GM23338 (cell line): Measurements from ENCODE around the gene OR2F1. TPM values are rescaled to one million over a fixed set of nuclear protein-coding genes. Genes with fewer than 3 reads are reported as not detected.

Experiments used
- ATAC-seq: fragments of 200-7000 bp; cut with Tn5 transposase; 3 replicates; pipeline ENCODE4 v1.9.1; 2020
- DNase-seq: peaks from one replicate; pipeline ENCODE4 v3.0.0-alpha.2; 2015; ENCODE audit warnings: low spot score
- H2AFZ ChIP-seq: fragments of 200-600 bp; sonication (generic); 2 replicates; pipeline ENCODE4 v1.8.0; 2016; ENCODE audit warnings: antibody characterized with exemption, mild to moderate bottlenecking, moderate library complexity
- H3F3A ChIP-seq: fragments of 200-600 bp; sonication (generic); replicated peaks from 2 replicates; pipeline ENCODE4 v1.8.0; 2017; ENCODE audit warnings: antibody characterized with exemption, mixed run types, low read depth
- H3K27ac ChIP-seq: fragments of 200-600 bp; sonication (generic); 2 replicates; pipeline ENCODE4 v1.6.1; 2016; ENCODE audit warnings: low read depth
- H3K27me3 ChIP-seq: fragments of 200-600 bp; sonication (generic); 2 replicates; pipeline ENCODE4 v1.8.0; 2016; ENCODE audit warnings: mild to moderate bottlenecking, mixed run types, moderate library complexity; ENCODE audit not compliant: insufficient read depth
- H3K36me3 ChIP-seq: fragments of 200-600 bp; sonication (generic); 2 replicates; pipeline ENCODE4 v1.8.0; 2016; ENCODE audit warnings: mild to moderate bottlenecking; ENCODE audit not compliant: insufficient read depth
- H3K4me1 ChIP-seq: fragments of 200-600 bp; sonication (generic); 2 replicates; pipeline ENCODE4 v1.8.0; 2016; ENCODE audit warnings: mild to moderate bottlenecking, moderate library complexity; ENCODE audit not compliant: insufficient read depth
- H3K4me2 ChIP-seq: fragments of 200-600 bp; sonication (generic); 2 replicates; pipeline ENCODE4 v1.7.1; 2017; ENCODE audit warnings: mixed run types
- H3K4me3 ChIP-seq: fragments of 200-600 bp; sonication (generic); 2 replicates; pipeline ENCODE4 v1.6.1; 2016; ENCODE audit warnings: mixed run types
- H3K79me2 ChIP-seq: fragments of 200-600 bp; sonication (generic); replicated peaks from 2 replicates; pipeline ENCODE4 v1.8.0; 2017; ENCODE audit warnings: mild to moderate bottlenecking; ENCODE audit not compliant: insufficient read depth
- H3K9me2 ChIP-seq: fragments of 200-600 bp; sonication (generic); 2 replicates; pipeline ENCODE4 v1.8.0; 2017; ENCODE audit not compliant: insufficient read depth
- H4K20me1 ChIP-seq: fragments of 200-600 bp; sonication (generic); replicated peaks from 2 replicates; pipeline ENCODE4 v1.8.0; 2017; ENCODE audit warnings: mild to moderate bottlenecking; ENCODE audit not compliant: insufficient read depth
- H3K27ac Mint-ChIP-seq: 2 replicates; pipeline ENCODE4 v1.8.0; 2020; ENCODE audit warnings: inconsistent platforms, mild to moderate bottlenecking, moderate library complexity, mixed read lengths
- H3K27me3 Mint-ChIP-seq: 3 replicates; pipeline ENCODE4 v1.8.0; 2022; ENCODE audit warnings: low read depth, mild to moderate bottlenecking, moderate library complexity, mixed read lengths, inconsistent platforms; ENCODE audit not compliant: insufficient read depth, poor library complexity
- H3K36me3 Mint-ChIP-seq: 3 replicates; pipeline ENCODE4 v1.8.0; 2021; ENCODE audit warnings: low read depth, mild to moderate bottlenecking, inconsistent platforms, moderate library complexity, mixed read lengths
- H3K4me1 Mint-ChIP-seq: 3 replicates; pipeline ENCODE4 v1.8.0; 2020; ENCODE audit warnings: mild to moderate bottlenecking, inconsistent platforms, mixed read lengths
- H3K4me3 Mint-ChIP-seq: 3 replicates; pipeline ENCODE4 v1.8.0; 2021; ENCODE audit warnings: moderate library complexity, mild to moderate bottlenecking, inconsistent platforms, mixed read lengths
- H3K9me3 Mint-ChIP-seq: 3 replicates; pipeline ENCODE4 v1.8.0; 2020; ENCODE audit warnings: moderate library complexity, mild to moderate bottlenecking, inconsistent platforms, mixed read lengths
- CREB1 ChIP-seq: fragments of 250-450 bp; sonication (Bioruptor Pico); IDR thresholded peaks from 2 replicates; pipeline ENCODE4 v1.5.0; 2020; ENCODE audit warnings: low read depth, mild to moderate bottlenecking, moderate library complexity
- CTCF ChIP-seq, 2 experiments: fragments of 200-600 bp in 1 of 2; sonication (generic) in 1 of 2; conservative IDR thresholded peaks; 2 replicates each; pipeline versions ENCODE4 v1.5.1 to v1.6.1; 2016 to 2017; ENCODE audit warnings: antibody characterized with exemption in 2 of 2, low read depth in 2 of 2, mild to moderate bottlenecking in 2 of 2, moderate library complexity in 1 of 2
- EZH2 ChIP-seq: fragments of 200-600 bp; sonication (generic); IDR thresholded peaks from one replicate; pipeline ENCODE4 v1.8.0; 2017; ENCODE audit warnings: antibody characterized with exemption, mild to moderate bottlenecking, low read depth; ENCODE audit not compliant: unreplicated experiment
- EZH2phosphoT487 ChIP-seq: fragments of 200-600 bp; sonication (generic); IDR thresholded peaks from one replicate; pipeline ENCODE4 v1.8.1; 2018; ENCODE audit warnings: antibody characterized with exemption; ENCODE audit not compliant: unreplicated experiment
- JUNB ChIP-seq: IDR thresholded peaks from one replicate; pipeline ENCODE4 v1.6.1; 2016; ENCODE audit warnings: antibody characterized with exemption; ENCODE audit not compliant: unreplicated experiment
- NANOG ChIP-seq: IDR thresholded peaks from 2 replicates; pipeline ENCODE4 v1.6.1; 2016; ENCODE audit warnings: antibody characterized with exemption, borderline replicate concordance
- POLR2AphosphoS5 ChIP-seq: IDR thresholded peaks from 2 replicates; pipeline ENCODE4 v1.6.1; 2016; ENCODE audit warnings: antibody characterized with exemption, low read depth
- REST ChIP-seq: IDR thresholded peaks from one replicate; pipeline ENCODE4 v1.6.1; 2018; ENCODE audit warnings: antibody characterized with exemption; ENCODE audit not compliant: unreplicated experiment
- STAT1 ChIP-seq: IDR thresholded peaks from one replicate; pipeline ENCODE4 v1.6.1; 2016; ENCODE audit warnings: antibody characterized with exemption; ENCODE audit not compliant: unreplicated experiment
- ZNF114 ChIP-seq: fragments of 250-450 bp; sonication (Bioruptor Pico); IDR thresholded peaks from 2 replicates; pipeline ENCODE4 v1.5.0; 2020; ENCODE audit warnings: mild to moderate bottlenecking, moderate library complexity
- ZNF331 ChIP-seq: fragments of 250-450 bp; sonication (Bioruptor Pico); IDR thresholded peaks from 2 replicates; pipeline ENCODE4 v1.5.0; 2020; ENCODE audit warnings: low read depth, mild to moderate bottlenecking, moderate library complexity
- polyA plus RNA-seq: library from polyadenylated mRNA; unstranded; fragments of >200 nt; fragmentation: Nextera tagmentation; extraction: Ambion mirVana; gene quantifications from 2 replicates; pipeline ENCODE4 v1.2.1, GENCODE V29; 2016
- total RNA-seq: library from RNA; depleted of rRNA; stranded (reverse); fragments of >200 nt; shearing (Covaris generic); gene quantifications from 2 replicates; pipeline ENCODE4 v1.2.3, GENCODE V29; 2014
- TF ChIP-seq, protein P1 (sequence below): IDR thresholded peaks from 2 replicates; pipeline ENCODE4 v1.6.1; 2016; ENCODE audit warnings: antibody characterized with exemption
- TF ChIP-seq, protein P2 (sequence below): fragments of 250-450 bp; sonication (Bioruptor Pico); IDR thresholded peaks from 2 replicates; pipeline ENCODE4 v1.5.0; 2020; ENCODE audit warnings: mild to moderate bottlenecking, moderate library complexity

Gene OR2F1
- total and polyA plus RNA-seq, 2 experiments from 2014 or later, result not detected

- Mint-ChIP-seq H3K27ac (no peak overlapping the region), H3K4me1 (peaks cover 3% of the 10 kb centered on the region)
- ATAC-seq, result no peak
These were observed 12.8 kb downstream of the OR2F1 start for GRCh38 chr7:143967398-143967797.

More at GRCh38 chr7:143967398-143967797, 12.8 kb downstream of the OR2F1 start:
- no peaks in the 10 kb centered on the region for H3K4me1 ChIP-seq
- no peaks in the 10 kb centered on the region for H3K9me2 ChIP-seq
- no peaks in the 10 kb centered on the region for H3K79me2 ChIP-seq
- Mint-ChIP-seq H3K27me3 (peaks cover 1% of the 10 kb centered on the region), H3K4me3 (no peak overlapping the region), H3K9me3 (peaks cover 6% of the 10 kb centered on the region; the same call in 2 of the 3 replicates), H3K36me3 (no peaks in the 10 kb centered on the region)
- DNase-seq, result no peak
- no peaks in the 10 kb centered on the region for H3K36me3 ChIP-seq
- no peaks in the 10 kb centered on the region for H3F3A ChIP-seq
- TF ChIP-seq CREB1 (CRISPR knock-in tag) (no peak), CTCF (conservative IDR thresholded peaks at IDR 0.05; ENCODE audit: low read depth in 2 of 2) (no peak), POLR2AphosphoS5 (no peak), EZH2phosphoT487 (no peak), NANOG (no peak), ZNF114 (CRISPR knock-in tag) (no peak), ZNF331 (CRISPR knock-in tag) (no peak), EZH2 (no peak), STAT1 (no peak), REST (no peak), JUNB (no peak)
- TF ChIP-seq, protein P1, sequence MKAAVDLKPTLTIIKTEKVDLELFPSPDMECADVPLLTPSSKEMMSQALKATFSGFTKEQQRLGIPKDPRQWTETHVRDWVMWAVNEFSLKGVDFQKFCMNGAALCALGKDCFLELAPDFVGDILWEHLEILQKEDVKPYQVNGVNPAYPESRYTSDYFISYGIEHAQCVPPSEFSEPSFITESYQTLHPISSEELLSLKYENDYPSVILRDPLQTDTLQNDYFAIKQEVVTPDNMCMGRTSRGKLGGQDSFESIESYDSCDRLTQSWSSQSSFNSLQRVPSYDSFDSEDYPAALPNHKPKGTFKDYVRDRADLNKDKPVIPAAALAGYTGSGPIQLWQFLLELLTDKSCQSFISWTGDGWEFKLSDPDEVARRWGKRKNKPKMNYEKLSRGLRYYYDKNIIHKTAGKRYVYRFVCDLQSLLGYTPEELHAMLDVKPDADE, result no peak
- TF ChIP-seq, protein P2, sequence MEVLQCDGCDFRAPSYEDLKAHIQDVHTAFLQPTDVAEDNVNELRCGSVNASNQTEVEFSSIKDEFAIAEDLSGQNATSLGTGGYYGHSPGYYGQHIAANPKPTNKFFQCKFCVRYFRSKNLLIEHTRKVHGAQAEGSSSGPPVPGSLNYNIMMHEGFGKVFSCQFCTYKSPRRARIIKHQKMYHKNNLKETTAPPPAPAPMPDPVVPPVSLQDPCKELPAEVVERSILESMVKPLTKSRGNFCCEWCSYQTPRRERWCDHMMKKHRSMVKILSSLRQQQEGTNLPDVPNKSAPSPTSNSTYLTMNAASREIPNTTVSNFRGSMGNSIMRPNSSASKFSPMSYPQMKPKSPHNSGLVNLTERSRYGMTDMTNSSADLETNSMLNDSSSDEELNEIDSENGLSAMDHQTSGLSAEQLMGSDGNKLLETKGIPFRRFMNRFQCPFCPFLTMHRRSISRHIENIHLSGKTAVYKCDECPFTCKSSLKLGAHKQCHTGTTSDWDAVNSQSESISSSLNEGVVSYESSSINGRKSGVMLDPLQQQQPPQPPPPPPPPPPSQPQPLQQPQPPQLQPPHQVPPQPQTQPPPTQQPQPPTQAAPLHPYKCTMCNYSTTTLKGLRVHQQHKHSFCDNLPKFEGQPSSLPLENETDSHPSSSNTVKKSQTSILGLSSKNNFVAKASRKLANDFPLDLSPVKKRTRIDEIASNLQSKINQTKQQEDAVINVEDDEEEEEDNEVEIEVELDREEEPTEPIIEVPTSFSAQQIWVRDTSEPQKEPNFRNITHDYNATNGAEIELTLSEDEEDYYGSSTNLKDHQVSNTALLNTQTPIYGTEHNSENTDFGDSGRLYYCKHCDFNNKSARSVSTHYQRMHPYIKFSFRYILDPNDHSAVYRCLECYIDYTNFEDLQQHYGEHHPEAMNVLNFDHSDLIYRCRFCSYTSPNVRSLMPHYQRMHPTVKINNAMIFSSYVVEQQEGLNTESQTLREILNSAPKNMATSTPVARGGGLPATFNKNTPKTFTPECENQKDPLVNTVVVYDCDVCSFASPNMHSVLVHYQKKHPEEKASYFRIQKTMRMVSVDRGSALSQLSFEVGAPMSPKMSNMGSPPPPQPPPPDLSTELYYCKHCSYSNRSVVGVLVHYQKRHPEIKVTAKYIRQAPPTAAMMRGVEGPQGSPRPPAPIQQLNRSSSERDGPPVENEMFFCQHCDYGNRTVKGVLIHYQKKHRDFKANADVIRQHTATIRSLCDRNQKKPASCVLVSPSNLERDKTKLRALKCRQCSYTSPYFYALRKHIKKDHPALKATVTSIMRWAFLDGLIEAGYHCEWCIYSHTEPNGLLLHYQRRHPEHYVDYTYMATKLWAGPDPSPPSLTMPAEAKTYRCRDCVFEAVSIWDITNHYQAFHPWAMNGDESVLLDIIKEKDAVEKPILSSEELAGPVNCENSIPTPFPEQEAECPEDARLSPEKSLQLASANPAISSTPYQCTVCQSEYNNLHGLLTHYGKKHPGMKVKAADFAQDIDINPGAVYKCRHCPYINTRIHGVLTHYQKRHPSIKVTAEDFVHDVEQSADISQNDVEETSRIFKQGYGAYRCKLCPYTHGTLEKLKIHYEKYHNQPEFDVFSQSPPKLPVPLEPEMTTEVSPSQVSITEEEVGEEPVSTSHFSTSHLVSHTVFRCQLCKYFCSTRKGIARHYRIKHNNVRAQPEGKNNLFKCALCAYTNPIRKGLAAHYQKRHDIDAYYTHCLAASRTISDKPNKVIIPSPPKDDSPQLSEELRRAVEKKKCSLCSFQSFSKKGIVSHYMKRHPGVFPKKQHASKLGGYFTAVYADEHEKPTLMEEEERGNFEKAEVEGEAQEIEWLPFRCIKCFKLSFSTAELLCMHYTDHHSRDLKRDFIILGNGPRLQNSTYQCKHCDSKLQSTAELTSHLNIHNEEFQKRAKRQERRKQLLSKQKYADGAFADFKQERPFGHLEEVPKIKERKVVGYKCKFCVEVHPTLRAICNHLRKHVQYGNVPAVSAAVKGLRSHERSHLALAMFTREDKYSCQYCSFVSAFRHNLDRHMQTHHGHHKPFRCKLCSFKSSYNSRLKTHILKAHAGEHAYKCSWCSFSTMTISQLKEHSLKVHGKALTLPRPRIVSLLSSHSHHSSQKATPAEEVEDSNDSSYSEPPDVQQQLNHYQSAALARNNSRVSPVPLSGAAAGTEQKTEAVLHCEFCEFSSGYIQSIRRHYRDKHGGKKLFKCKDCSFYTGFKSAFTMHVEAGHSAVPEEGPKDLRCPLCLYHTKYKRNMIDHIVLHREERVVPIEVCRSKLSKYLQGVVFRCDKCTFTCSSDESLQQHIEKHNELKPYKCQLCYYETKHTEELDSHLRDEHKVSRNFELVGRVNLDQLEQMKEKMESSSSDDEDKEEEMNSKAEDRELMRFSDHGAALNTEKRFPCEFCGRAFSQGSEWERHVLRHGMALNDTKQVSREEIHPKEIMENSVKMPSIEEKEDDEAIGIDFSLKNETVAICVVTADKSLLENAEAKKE (CRISPR knock-in tag), result no peak
- H3K27ac ChIP-seq, result no peak overlapping the region
- no peaks in the 10 kb centered on the region for H3K27me3 ChIP-seq
- H2AFZ ChIP-seq, result no peak overlapping the region
- H3K4me3 ChIP-seq, result no peak overlapping the region
- no peak overlapping the region for H3K4me2 ChIP-seq
- no peaks in the 10 kb centered on the region for H4K20me1 ChIP-seq
